Liver (tissue), 3 donors: ENCODE measurements around the gene KRT71.

Experiments used
- ATF3 ChIP-seq: IDR thresholded peaks from 2 replicates; pipeline ENCODE4 v1.6.1; 2016; ENCODE audit warnings: antibody characterized with exemption
- CTCF ChIP-seq: fragments of 150-350 bp; IDR thresholded peaks from 2 replicates; pipeline ENCODE4 v1.5.1; 2017; ENCODE audit warnings: improper control_type of control experiment, low read depth, low read length; ENCODE audit not compliant: missing input control
- FOXA1 ChIP-seq: IDR thresholded peaks from 2 replicates; pipeline ENCODE4 v1.6.1; 2016; ENCODE audit warnings: antibody characterized with exemption
- GABPA ChIP-seq, 2 donors: IDR thresholded peaks in 1 of 2; conservative IDR thresholded peaks in 1 of 2; 2 replicates each; pipeline ENCODE4 v1.6.1; 2016; ENCODE audit warnings: antibody characterized with exemption in 2 of 2, mild to moderate bottlenecking in 1 of 2, moderate library complexity in 1 of 2
- HNF4G ChIP-seq: IDR thresholded peaks from 2 replicates; pipeline ENCODE4 v1.6.1; 2016; ENCODE audit warnings: antibody characterized with exemption
- JUND ChIP-seq, 2 donors: IDR thresholded peaks; 2 replicates each; pipeline ENCODE4 v1.6.1; 2016; ENCODE audit warnings: antibody characterized with exemption in 2 of 2
- MAX ChIP-seq: IDR thresholded peaks from 2 replicates; pipeline ENCODE4 v1.6.1; 2016; ENCODE audit warnings: antibody characterized with exemption
- RAD21 ChIP-seq, 2 donors: IDR thresholded peaks; 2 replicates each; pipeline ENCODE4 v1.6.1; 2016; ENCODE audit warnings: antibody characterized with exemption in 2 of 2, mild to moderate bottlenecking in 2 of 2
- REST ChIP-seq: IDR thresholded peaks from 2 replicates; pipeline ENCODE4 v1.6.1; 2016; ENCODE audit warnings: antibody characterized with exemption, mild to moderate bottlenecking
- RXRA ChIP-seq, 2 donors: IDR thresholded peaks; 2 replicates each; pipeline ENCODE4 v1.6.1; 2017 to 2018; ENCODE audit warnings: antibody characterized with exemption in 2 of 2, mild to moderate bottlenecking in 1 of 2
- TAF1 ChIP-seq: conservative IDR thresholded peaks from 2 replicates; pipeline ENCODE4 v1.6.1; 2016; ENCODE audit warnings: antibody characterized with exemption, mild to moderate bottlenecking
- YY1 ChIP-seq: IDR thresholded peaks from 2 replicates; pipeline ENCODE4 v1.6.1; 2016; ENCODE audit warnings: antibody characterized with exemption, mild to moderate bottlenecking
- ZBTB33 ChIP-seq: IDR thresholded peaks from 2 replicates; pipeline ENCODE4 v1.6.1; 2016; ENCODE audit warnings: antibody characterized with exemption
- donor health status: healthy.
- donor health status: healthy.

- TF ChIP-seq CTCF (no peak), REST (no peak), MAX (no peak), ZBTB33 (no peak), ATF3 (no peak), JUND (IDR thresholded peaks at IDR 0.05) (no peak), TAF1 (no peak), FOXA1 (no peak), YY1 (no peak), RXRA (IDR thresholded peaks at IDR 0.05) (no peak), RAD21 (IDR thresholded peaks at IDR 0.05) (no peak), HNF4G (no peak), GABPA (IDR thresholded peaks at IDR 0.05 in 1 of 2, conservative IDR thresholded peaks at IDR 0.05 in 1 of 2) (no peak)
Observed at GRCh38 chr12:52570511-52570910, 17.6 kb upstream of the KRT71 start.
